Raji (cell line): Measurements from ENCODE around the gene SEMA3E.

Source experiments
- POLR2A ChIP-seq: IDR thresholded peaks from 2 replicates; pipeline ENCODE4 v1.6.1; 2011; ENCODE audit warnings: low read depth, low read length, control low read depth; ENCODE audit not compliant: insufficient read depth

Gene SEMA3E

GRCh38 chr7:83313931-83314330, 335.0 kb downstream of the SEMA3E start:
- no peak for TF ChIP-seq POLR2A
